Measurements from ENCODE around the gene ARHGEF1. TPM values are rescaled to one million over a fixed set of nuclear protein-coding genes. Genes with fewer than 3 reads are reported as not detected.

The ARHGEF1 gene
- total RNA-seq, 1 experiment from 2014 or later: 142 TPM

DNA sequence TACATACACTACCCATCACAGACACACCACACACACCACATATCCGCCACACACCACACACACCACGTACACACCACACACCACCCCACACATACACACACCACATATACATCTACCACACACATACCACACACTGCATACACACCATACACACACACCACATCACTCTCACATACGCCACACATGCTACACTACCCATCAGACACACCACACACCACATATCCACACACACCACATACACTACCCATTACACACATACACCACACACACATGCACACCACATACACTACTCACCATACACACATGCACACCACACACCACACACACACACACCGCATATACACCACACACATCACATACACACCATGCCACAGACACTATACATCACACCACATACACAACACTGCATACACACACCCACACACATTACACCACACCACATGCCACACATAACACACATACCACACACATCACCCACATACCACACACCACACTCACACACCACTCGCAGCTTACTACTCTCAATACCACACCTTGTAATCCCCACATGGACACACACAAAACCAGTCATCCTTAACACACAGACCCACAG, 35.8 kb downstream of the ARHGEF1 start:
- Histone ChIP-seq H3K27me3 (peaks cover 40% of the 10 kb centered on the region), H3K9me3 (peaks cover 2% of the 10 kb centered on the region), H3K4me3 (no peak overlapping the region), H3K36me3 (no peaks in the 10 kb centered on the region)
- DNase-seq: no peak

- H3K27me3 ChIP-seq: peaks cover 45% of the 10 kb centered on the region
- no peaks in the 10 kb centered on the region for H3K36me3 ChIP-seq
Measured at GRCh38 chr19:41919948-41920712, 37.1 kb downstream of the ARHGEF1 start.

DNA sequence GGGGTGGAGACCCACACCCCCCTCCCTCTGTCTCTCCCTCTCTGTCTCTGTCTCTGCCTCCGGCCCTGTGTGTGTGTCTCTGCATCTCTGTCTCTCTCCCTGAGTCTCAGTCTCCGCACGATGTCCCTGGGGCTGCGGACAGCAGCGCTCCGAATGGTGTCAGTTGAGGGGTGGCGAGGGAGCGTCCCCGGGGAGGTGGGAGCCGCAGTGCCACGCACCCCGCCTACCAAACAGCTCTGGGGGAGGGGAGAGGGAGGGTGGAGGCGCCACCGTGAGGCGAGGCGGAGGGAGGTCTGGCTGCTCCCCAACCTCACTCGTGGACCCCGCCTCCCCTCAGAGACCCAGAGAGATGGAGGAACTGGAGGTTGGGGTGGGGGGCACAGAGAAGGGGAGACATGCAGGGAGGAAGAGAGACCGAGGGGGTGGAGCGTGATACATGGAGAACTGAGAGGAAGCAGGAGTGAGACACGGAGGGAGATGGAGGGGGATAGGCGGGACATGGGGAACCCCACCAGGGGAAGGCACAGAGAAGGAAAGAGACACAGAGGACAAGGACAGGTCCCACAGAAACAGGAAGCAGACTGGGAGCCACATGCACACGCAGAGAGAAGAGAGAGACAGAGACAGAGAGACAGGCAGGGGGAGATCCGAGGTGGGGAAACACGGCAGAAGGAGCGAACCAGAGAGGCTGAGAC, 38.0 kb downstream of the ARHGEF1 start:
- DNase-seq: no peak
- H3K36me3 ChIP-seq: no peaks in the 10 kb centered on the region
- no peak overlapping the region for H3K4me3 ChIP-seq
- H3K9me3 ChIP-seq: peaks cover 2% of the 10 kb centered on the region
- peaks cover 41% of the 10 kb centered on the region for H3K27me3 ChIP-seq

More at GRCh38 chr19:41919948-41920712, 37.1 kb downstream of the ARHGEF1 start:
- Histone ChIP-seq H3K4me3 (no peak overlapping the region), H3K9me3 (peaks cover 2% of the 10 kb centered on the region)
- DNase-seq: no peak

GRCh38 chr19:41921577-41922576, 38.9 kb downstream of the ARHGEF1 start:
- Histone ChIP-seq H3K9me3 (peaks cover 2% of the 10 kb centered on the region), H3K36me3 (no peaks in the 10 kb centered on the region), H3K4me3 (no peak overlapping the region), H3K27me3 (peaks cover 38% of the 10 kb centered on the region)
- DNase-seq: no peak

DNA sequence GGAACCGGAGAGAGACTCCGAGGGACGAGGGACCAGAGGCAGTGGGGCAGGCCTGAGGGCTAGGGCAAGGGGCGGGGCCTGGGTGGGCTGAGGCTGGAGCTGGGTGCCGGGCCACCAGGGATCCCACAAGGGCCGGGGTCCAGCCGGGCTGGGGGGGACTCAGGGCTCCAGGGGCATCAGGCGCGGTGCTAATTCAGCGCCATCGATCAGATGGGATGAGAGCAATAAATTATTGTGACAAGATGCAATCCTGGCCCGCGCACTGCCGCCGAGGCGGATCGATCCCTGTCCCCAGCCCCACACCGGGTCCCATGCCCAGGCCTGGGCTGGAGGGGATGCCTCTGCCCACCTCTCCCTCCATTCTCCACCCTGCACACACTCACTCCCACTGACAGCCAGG, 39.6 kb downstream of the ARHGEF1 start:
- no peak overlapping the region for H3K4me3 ChIP-seq
- no peaks in the 10 kb centered on the region for H3K36me3 ChIP-seq
- peaks cover 2% of the 10 kb centered on the region for H3K9me3 ChIP-seq
- no peak for DNase-seq
- H3K27me3 ChIP-seq: peaks cover 41% of the 10 kb centered on the region

GRCh38 chr19:41923045-41923788, 40.2 kb downstream of the ARHGEF1 start:
- peaks cover 39% of the 10 kb centered on the region for H3K27me3 ChIP-seq
- H3K4me3 ChIP-seq: no peak overlapping the region
- peaks cover 2% of the 10 kb centered on the region for H3K9me3 ChIP-seq
- H3K36me3 ChIP-seq: no peaks in the 10 kb centered on the region
- DNase-seq: no peak

- DNase-seq: no peak
- H3K4me3 ChIP-seq: no peak overlapping the region
- no peaks in the 10 kb centered on the region for H3K9me3 ChIP-seq
- H3K27me3 ChIP-seq: peaks cover 47% of the 10 kb centered on the region
- H3K36me3 ChIP-seq: no peaks in the 10 kb centered on the region
Measured at GRCh38 chr19:41924151-41925145, 41.5 kb downstream of the ARHGEF1 start.

- peaks cover 57% of the 10 kb centered on the region for H3K27me3 ChIP-seq
- H3K4me3 ChIP-seq: no peak overlapping the region
- no peak for DNase-seq
- H3K36me3 ChIP-seq: no peaks in the 10 kb centered on the region
- H3K9me3 ChIP-seq: no peaks in the 10 kb centered on the region
Measured at GRCh38 chr19:41925208-41926003, 42.4 kb downstream of the ARHGEF1 start.

DNA sequence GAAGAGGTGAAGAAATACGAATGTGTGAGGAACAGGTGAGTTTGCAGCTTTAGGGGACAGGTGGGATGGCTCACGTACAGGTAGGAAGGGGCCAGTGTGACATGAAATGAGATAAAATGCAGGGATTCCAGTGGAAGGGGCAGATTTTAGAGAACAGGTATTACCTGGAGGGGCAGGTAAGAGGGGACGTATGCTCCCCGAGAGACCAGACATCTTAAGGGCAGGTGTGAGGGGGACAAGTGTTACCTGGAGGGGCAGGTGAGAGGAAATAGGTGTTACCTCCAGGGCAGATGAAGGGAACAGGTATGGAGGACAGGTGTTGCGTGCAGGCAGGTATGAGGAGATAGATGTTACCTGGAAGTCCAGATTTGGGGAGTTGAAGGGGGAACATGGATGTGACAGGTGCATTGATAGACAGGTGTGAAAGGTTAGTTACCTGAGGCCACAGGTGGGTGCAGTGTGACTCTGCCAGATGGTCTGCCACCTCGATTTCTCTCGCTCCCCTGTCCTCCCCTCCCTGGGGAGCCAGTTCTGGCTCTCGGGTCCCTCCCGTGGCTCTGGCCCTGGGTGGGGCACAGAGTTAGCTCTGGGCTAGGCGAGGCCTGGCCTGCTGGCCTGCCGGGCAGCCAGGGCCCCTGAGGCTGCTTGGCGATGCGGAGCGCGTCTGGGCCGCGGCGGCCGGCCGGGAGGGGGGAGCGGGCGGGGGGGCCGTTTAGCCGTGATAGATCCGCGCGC, 43.2 kb downstream of the ARHGEF1 start:
- Histone ChIP-seq H3K36me3 (no peaks in the 10 kb centered on the region), H3K9me3 (no peaks in the 10 kb centered on the region), H3K4me3 (no peak overlapping the region), H3K27me3 (peaks cover 65% of the 10 kb centered on the region)
- no peak for DNase-seq

DNA sequence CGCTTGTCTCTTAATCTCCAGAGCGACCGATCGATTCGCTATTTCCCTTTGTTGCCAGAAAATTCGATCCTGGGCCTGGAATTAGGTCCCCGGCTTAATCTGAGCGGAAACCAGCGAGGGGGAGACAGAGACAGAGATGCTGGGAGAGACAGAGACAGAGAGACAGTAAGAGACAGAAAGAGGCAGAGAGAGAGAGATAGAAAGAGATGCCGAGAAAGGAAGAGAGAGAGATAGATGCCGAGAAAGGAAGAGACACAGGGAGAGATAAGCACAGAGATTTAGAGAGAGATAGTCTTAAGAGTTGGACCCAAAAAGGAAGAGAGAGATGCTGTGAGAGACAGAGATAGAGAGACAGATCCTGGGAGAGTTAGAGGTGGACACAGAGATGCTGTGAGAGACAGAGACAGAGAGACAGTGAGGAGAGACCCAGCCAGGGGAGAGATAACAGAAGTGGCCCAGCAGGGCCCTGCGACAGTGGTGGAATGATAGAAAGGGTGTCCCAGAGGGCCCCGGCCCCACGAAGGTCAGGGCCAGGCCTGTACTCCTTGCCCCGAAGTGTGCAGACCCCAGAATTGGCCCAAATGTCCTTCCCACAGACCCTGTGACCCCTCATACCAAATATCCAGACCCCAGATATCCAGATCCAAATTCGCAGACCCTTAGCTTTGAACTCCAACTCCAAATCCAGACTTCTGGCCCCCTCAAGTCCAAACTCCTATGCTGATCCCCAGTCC, 43.9 kb downstream of the ARHGEF1 start:
- DNase-seq: no peak
- Histone ChIP-seq H3K4me3 (no peak overlapping the region), H3K36me3 (no peaks in the 10 kb centered on the region), H3K9me3 (no peaks in the 10 kb centered on the region), H3K27me3 (peaks cover 70% of the 10 kb centered on the region)

DNA sequence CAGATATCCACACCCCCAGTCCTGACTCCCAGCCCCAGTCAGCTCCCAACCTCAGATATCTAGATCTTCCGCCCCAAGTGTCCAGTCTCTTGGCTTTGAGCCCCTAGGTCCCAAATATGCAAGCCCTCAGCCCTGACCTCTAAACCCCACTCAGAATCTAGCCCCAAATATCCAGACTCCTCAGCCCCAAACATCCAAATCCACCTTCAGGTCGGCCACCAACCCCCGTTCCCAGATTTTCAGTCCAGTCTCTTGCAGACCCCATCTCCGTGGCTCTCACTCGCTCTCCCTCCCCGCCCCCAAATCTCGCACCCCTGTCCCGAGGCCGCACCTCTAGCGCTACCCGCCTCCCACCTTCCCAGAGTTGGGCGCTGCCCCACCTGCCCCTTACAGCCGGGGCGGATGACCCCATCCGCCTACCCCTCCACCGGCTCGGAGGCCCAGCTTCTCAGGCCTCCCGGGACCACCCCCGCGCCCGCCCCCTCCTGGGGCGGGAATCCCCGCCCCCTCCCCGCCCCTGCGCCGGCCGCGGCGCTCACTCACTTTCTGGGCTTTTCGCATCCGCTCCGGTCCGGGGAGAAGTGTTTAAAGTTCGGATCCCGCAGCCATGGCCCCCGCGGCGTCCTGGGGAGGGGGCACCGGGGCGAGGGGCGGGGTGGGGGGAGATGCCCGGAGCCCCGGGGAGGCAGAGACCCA, 44.7 kb downstream of the ARHGEF1 start:
- Histone ChIP-seq H3K9me3 (no peaks in the 10 kb centered on the region), H3K36me3 (no peaks in the 10 kb centered on the region), H3K4me3 (no peak overlapping the region), H3K27me3 (peaks cover 65% of the 10 kb centered on the region)
- no peak for DNase-seq

- peaks cover 65% of the 10 kb centered on the region for H3K27me3 ChIP-seq
Measured at GRCh38 chr19:41928221-41928683, 45.3 kb downstream of the ARHGEF1 start, which contains the start of gene ERFL. TSS of gene ERFL (minus strand) at chr19:41928449. CDS start at chr19:41912919, 15,530 bp downstream.

More at GRCh38 chr19:41928221-41928683, 45.3 kb downstream of the ARHGEF1 start, which contains the start of gene ERFL:
- peak; percentile 31 for DNase-seq
- Histone ChIP-seq H3K9me3 (no peaks in the 10 kb centered on the region), H3K36me3 (no peaks in the 10 kb centered on the region), H3K4me3 (no peak within 1 kb of the TSS; the same call in 1 of the 2 replicates)

Measured in MG63 (cell line).